Lower leg skin (tissue), 3 donors: ENCODE results near the gene OXNAD1.

ENCODE experiments used
- POLR2A ChIP-seq, 2 donors: fragments of 450-650 bp; IDR thresholded peaks; one replicate each; pipeline ENCODE4 v1.6.1; 2016 to 2017; ENCODE audit warnings: antibody characterized with exemption in 2 of 2, mild to moderate bottlenecking in 1 of 2, moderate library complexity in 1 of 2
- TF ChIP-seq, protein P1 (sequence below), 3 donors: fragments of 450-650 bp; IDR thresholded peaks; one replicate each; pipeline ENCODE4 v1.5.1; 2016; ENCODE audit warnings: antibody characterized with exemption in 3 of 3, mild to moderate bottlenecking in 3 of 3, moderate library complexity in 2 of 3

GRCh38 chr3:16337856-16338540 is 73.0 kb downstream of the OXNAD1 start:
- TF ChIP-seq, protein P1, sequence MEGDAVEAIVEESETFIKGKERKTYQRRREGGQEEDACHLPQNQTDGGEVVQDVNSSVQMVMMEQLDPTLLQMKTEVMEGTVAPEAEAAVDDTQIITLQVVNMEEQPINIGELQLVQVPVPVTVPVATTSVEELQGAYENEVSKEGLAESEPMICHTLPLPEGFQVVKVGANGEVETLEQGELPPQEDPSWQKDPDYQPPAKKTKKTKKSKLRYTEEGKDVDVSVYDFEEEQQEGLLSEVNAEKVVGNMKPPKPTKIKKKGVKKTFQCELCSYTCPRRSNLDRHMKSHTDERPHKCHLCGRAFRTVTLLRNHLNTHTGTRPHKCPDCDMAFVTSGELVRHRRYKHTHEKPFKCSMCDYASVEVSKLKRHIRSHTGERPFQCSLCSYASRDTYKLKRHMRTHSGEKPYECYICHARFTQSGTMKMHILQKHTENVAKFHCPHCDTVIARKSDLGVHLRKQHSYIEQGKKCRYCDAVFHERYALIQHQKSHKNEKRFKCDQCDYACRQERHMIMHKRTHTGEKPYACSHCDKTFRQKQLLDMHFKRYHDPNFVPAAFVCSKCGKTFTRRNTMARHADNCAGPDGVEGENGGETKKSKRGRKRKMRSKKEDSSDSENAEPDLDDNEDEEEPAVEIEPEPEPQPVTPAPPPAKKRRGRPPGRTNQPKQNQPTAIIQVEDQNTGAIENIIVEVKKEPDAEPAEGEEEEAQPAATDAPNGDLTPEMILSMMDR (IDR thresholded peaks at IDR 0.05): no peak
- no peak for TF ChIP-seq POLR2A (IDR thresholded peaks at IDR 0.05)
